Fibroblast of the conjunctiva (primary cell): ENCODE data around the gene CENPP.

Experiments used
- DNase-seq: peaks from one replicate; pipeline ENCODE4 v3.0.0-alpha.2; 2010; ENCODE audit warnings: low read depth

CENPP gene

DNA sequence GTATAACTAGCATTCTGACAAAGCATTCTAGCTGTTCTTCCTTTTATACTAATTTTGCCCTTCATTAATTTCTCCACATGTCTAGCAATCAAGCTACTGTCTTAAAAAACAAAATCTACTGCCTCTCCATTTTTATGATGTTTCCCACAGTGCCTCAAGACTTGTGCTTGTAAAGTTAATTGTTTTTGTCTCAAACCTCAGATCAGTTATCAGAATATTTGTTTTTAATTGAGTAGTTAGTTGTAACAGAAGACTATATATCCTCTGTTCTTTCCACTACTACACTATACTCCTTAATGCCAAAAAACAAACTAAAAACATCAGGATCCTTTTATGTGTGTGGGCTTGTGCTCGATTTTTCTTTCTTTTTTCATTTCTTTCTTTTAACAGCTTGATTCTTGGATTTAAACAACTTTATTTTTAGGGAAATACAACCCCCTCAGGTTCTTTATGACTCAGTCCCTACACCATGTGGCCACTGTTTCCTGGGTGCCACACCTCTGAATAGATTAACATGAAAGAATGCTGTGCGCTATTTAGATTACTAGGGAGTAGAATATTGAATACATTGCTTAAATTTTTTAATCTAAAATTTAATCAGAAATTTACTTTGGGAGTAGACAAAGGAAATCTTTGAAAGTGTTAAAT, 155.4 kb downstream of the CENPP start:
- no peak for DNase-seq

GRCh38 chr9:92482329-92482728, 156.6 kb downstream of the CENPP start, which contains the start of gene ASPN:
ASPN (minus strand) TSS chr9:92482506.
- peak; percentile 89 for DNase-seq

DNA sequence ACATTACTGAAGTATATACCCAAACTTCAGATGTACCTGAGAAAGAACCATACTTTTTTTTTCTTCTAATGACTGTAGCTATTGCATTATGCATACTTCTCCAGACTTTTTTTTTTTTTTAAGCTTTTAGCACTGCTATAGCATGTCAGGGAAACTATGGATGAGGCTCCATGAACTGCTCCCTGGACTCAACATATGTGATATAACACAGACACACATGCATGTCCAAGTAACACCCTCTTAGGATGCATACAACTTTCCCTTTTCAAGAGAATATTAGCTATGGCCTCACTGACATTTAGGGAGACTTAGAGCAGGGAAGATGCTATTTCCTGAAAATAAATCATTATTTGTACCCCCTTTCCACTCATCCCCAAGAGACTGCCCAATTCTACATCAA, 157.1 kb downstream of the CENPP start:
- no peak for DNase-seq

DNA sequence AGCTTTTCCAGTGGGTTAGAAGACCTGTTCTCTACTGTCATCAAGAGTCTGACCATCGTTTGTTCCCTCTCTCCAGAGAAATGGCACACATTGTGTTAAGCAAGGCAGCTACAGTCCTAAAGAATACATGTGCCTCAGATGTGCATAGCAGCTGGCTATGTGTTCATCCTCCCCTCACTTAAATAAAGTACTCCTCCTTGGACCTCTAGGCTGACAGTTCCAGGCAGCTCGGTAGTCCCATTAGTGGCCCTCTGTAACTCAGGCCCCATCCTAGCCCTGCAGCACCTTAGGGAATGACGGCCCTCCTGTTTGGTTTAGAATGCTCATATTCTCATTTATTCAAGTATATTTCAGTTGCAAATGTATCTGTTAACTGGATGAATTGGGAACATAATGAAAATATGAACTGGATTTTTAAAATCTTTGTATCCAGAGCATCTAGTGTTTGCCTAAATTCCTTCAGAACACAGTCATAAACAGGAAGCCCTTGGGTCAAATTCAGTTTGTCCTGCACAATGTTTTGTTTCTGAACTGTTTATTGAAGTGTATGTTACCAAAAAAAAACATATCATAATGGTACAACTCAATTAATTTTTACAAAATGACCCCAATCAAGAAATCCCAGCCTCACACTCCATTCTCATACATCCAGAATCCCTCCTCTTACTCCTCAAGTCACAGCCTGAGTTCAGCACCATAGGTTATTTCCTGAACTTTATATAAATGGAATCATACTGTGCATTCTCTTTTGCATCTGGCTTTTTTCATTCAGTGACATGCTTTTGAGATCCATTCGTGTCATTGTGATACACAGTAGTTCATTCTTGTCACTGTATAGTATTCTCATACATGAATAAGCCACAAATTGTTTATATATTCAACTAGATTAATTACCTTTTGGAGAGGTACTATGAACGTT, 158.1 kb downstream of the CENPP start:
- DNase-seq = no peak

DNA sequence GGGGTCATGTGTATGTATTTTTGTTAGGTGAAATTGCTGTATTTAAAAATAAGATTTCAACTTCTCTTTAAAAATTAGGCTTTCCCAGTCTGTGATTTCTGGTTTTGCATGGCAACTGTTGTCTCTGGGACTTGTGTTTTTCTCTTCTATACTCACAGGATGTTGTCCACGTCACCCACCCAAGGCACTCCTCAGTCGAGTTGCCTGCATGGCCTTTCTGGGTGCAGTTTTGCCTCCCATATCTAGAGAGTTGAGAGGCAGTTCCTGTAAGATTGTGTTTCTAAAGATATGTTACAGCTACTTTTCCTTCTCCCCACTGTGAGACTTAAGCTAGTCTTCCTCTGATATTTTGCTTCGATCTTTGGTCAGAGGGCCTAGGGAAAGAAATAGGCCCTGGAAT, 158.8 kb downstream of the CENPP start:
- no peak for DNase-seq

- no peak for DNase-seq
These were observed 160.6 kb downstream of the CENPP start for GRCh38 chr9:92486371-92486770.

GRCh38 chr9:92488681-92489550, 163.2 kb downstream of the CENPP start:
- no peak for DNase-seq

DNA sequence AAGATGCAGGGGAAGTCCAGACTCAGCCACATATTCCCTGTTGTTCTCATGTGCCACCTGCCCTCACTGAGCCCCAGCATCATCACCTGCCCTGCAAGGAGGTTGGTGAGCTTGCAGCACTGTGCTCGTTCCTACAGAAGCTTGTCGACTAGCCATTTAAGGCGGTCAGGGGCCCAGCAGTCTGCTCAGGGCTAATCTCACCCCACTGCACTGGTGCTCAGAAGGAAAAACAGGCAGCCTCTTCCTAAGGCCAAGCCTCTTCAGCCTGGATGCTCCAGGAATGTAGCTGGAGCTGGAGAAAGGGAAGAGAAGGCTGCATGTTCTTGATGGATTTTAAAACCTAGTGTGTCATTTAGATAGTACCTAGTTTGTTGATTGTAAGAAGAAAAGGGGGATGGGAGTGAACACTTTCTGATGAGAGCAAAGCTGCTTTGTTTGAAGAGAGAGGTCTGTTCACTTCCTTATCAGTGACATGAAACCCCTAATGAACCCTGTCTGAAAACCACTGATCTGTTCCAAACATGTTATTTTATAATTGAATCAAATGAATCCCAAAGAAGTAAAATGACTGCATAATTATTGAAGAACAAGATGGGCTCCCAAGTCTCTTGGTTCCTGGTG, 167.1 kb downstream of the CENPP start:
- no peak for DNase-seq

DNA sequence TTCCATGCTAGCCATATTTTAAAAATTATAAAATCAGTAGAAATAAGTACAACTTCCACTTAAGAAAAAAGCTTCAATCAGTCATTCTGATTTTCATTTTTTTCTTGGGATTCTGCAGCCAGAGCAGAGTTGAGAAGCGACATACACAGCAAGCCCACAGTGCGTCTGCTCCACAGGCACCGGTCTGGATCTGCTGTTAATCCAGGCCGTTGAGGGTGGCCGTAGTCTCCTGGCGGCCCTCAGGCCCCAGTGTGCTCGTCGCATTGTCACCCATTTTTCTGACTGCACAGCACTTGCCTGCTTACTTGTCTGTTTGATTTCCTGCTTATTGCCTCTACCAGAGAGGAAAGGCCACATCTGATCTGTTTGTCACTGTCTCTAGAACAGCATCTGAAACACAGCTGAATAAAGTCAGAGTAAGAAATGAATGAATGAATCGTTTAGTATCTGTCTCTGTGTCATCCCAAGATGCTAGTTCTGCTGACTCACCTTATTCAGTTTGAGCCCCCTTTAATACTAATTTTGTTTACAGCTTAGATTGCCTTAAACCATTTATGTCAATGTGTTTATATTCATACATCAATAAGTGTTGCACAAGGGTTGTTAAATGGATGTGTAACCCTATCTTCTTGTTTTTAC, 168.1 kb downstream of the CENPP start:
- no peak for DNase-seq

DNA sequence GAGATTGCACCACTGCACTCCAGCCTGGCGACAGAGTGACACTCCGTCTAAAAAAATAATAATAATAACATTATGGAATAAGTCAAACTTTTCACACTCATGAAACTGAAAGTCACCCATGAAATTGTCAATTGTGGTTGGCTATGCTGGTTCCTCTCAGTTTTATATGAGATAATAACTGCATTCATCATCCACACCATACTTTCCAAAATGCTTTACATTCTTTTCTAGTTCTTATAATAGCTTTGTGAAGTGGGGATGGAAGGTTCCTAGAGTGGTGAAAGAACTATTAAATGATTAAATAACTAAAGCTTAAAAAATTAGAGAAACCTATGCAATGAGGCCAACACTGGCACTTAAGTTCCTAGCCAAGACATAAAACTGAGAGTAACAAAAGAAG, 169.1 kb downstream of the CENPP start:
- DNase-seq = no peak

DNA sequence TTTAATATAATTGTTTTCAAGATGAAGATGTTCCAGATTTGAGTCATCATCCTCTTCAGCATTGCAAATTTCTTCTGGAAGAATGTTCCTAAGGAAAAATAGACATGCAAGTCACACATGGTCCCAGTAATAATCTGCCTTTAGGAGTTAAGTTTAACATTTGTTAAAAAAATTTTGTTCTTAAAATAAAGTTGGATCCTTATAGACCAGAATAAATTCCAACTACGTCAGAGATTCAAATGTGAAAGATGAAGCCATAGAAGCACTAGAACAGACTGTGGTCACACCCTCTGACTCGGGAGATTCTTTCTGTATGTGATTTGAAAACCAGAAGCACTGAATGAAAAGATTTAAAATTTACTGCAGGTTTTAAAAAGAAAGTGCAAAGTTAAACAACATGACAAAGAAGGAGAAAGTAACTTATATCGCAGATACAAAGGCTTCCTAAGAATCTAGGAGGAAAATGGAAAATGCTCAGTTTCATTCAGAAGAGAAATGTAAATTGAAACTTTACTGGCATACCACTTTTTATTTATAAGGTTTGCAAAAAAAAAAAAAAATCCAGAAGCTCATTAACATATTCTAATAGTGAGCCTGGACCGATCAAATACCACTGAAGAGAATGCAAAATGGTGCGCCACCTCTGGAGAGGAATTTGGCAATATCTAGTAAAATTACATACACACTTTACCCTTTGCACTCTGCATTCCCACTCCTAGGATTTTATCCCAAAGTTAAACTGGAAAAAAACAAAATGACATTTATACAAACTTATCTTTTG, 170.8 kb downstream of the CENPP start:
- no peak for DNase-seq

DNA sequence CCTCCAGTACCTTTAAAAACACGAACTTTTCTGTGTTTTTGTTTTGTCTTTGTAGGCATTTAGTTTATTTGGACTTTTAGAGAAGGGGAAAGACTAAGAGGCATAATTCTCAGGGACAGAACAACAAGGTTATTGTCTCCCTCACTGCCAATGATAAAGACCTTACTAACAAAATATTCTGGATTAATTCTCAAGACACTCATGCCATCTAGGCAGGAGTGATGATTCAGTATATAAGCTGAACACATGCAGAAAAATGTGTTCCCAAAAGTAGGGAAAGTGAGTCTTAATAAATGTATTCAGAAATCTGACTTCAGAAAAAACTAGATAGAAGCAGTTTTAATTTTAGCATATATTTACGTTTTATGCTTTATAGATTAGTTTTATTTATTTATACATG, 173.9 kb downstream of the CENPP start:
- no peak for DNase-seq

- no peak for DNase-seq
These were observed 175.0 kb downstream of the CENPP start for GRCh38 chr9:92500725-92501124.

DNA sequence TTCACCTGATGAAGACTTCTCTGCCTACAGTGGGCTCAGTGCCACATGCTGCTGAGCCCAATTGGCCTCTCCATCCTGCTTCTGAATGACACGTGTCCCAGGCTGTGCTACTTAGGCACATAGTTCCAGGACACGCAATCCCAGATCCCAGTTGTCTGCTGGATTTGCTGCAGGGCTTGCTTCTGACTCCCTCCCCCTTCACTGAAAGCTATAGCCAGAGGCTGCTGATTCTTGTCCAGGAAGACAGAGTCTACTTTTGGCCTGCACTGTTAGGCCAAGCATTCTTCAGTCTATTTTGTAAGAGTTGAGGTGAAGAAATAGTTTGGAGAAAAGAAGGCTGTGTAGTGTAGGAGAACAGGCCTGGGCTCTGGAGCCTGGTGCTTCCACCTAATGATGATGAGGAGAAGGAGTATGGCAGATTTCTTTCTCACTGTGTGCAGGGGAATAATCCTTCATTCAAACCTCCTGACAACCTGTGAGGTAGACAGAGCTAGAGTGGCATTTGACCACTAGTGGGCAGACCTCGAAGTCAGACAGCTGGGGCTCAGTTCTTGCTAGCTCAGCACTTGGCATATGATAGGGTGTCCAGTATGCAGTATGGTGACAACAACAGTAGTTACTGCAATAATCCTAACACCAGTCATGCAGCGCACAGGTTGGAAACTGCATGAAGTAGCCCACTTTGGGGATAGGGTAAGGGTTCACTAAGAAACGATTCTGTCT, 176.1 kb downstream of the CENPP start:
- peak; percentile 42 for DNase-seq

DNA sequence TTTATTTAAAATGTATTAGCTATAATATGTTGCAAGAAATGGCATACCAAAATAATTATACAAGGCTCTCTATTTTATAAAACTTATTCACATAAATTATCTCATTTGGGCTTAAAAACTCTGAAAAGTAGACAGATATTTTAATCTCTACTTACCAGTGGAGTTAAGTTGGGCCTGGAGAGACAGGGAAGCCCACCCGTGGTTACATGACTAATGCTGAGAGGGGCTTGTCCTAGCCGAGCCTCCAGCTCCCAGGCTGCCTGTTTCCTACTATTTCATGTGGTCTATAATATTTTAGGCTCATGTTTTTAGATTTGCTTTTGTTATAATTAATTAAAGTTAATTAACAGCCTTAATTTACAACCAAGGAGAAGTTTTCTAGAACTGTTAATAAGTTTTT, 177.4 kb downstream of the CENPP start:
- DNase-seq = no peak

- DNase-seq = no peak
These were observed 179.1 kb downstream of the CENPP start for GRCh38 chr9:92504881-92505280.

- peak; percentile 99 for DNase-seq
These were observed 180.6 kb downstream of the CENPP start for GRCh38 chr9:92506184-92506857.

GRCh38 chr9:92507005-92507404, 181.3 kb downstream of the CENPP start:
- DNase-seq = no peak

- DNase-seq = no peak
These were observed 181.7 kb downstream of the CENPP start for GRCh38 chr9:92507496-92507895.
